Activated naive CD4-positive, alpha-beta T cell treated with anti-CD3 and anti-CD28 coated beads, Interleukin-2, amount 50 U/mL, for 72 hours (primary cell): ENCODE results near the gene AK8. TPM values are rescaled to one million over a fixed set of nuclear protein-coding genes. Genes with fewer than 3 reads are reported as not detected.

ENCODE experiments used
- ATAC-seq, 2 donors: fragments of 150-1000 bp; cut with Tn5 transposase; 2 replicates each; pipeline ENCODE4 v1.10.0; 2021; ENCODE audit warnings: mild to moderate bottlenecking in 2 of 2, moderate library complexity in 2 of 2
- DNase-seq, 2 donors: peaks; one replicate each; pipeline ENCODE4 v3.0.0; 2021 to 2022; ENCODE audit warnings: low spot score in 2 of 2
- H3K27ac Mint-ChIP-seq, 2 donors: one replicate each; pipeline ENCODE4 v1.8.0; 2022; ENCODE audit warnings: mild to moderate bottlenecking in 2 of 2, mixed read lengths in 2 of 2
- H3K36me3 Mint-ChIP-seq, 2 donors: one replicate each; pipeline ENCODE4 v1.8.0; 2022; ENCODE audit warnings: mixed read lengths in 2 of 2
- H3K9me3 Mint-ChIP-seq, 2 donors: one replicate each; pipeline ENCODE4 v1.8.0; 2022; ENCODE audit warnings: mixed read lengths in 2 of 2
- total RNA-seq, 2 donors: library from RNA; stranded (reverse); gene quantifications; one replicate each; pipeline ENCODE4 v1.2.3, GENCODE V29; 2022

AK8 gene
- total RNA-seq, 2 donors from 2014 or later = not detected

DNA sequence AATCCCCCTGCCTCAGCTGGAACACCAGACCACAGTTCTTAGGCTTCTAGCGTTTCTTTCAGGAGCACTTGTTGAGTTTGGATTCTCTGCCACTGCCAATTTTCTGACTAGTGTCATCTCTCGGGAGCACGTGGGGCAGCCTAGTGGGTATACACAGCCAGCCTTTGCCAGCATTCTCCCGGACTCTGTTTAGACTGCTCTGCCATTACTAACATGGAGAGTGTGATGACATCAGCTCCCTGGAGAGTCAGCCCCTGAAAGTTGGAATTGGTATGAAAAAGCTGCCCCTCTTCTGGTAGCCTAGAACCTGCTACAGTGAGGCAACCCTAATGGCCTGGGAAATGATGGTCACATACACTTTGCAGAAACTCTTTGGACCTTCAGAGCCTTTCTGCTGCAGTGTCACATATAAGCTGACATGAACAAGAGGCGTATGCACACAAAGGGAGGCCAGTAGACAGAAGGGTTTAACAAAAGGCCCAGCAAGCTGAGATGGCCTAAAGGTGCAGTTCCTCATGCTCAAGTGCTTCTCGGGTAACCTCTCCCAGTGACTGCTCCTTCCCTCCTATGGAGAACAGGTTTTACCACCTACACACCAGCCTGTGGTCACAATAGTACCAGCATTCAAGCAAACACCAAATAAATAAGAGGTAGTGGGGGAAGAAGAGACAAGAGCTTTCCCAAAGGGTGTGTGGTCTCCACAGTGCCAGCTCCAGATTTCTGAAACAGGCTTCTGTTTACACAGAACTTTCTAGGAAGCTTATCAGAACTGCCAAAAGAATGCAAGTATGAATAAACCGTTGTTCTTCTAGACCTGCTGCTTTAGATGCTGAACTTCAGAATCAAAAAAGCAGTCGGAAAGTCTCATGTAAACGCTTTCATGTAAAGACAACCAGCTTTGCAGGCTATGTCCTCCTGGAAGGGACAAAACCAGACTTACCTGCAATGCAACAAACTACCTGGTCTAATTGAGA lies 17.1 kb upstream of the AK8 start:
- no peak for ATAC-seq
- Mint-ChIP-seq H3K9me3 (no peaks in the 10 kb centered on the region), H3K27ac (no peak overlapping the region), H3K36me3 (no peaks in the 10 kb centered on the region)
- no peak for DNase-seq

DNA sequence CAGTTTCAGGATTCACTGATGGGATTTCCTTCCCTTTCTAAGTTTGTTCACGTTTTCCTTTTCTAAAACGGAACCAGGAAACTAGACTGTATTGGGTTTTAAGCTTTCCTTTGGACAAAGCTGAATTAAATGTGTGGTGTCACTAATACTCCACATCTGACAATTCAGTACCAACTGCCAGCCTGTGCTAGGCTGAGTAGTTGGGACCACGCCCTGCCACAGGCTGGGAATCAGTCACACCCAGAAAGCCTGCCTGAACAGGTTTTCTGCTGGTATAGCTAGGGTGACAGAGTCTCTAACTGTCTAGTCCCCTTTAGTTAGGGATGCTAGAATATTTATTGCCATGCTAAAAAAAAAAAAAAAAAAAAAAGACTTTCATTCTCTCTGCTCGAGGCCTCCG lies 16.3 kb upstream of the AK8 start:
- DNase-seq (no peak), ATAC-seq (no peak)
- Mint-ChIP-seq H3K27ac (no peak overlapping the region), H3K9me3 (no peaks in the 10 kb centered on the region), H3K36me3 (no peaks in the 10 kb centered on the region)

DNA sequence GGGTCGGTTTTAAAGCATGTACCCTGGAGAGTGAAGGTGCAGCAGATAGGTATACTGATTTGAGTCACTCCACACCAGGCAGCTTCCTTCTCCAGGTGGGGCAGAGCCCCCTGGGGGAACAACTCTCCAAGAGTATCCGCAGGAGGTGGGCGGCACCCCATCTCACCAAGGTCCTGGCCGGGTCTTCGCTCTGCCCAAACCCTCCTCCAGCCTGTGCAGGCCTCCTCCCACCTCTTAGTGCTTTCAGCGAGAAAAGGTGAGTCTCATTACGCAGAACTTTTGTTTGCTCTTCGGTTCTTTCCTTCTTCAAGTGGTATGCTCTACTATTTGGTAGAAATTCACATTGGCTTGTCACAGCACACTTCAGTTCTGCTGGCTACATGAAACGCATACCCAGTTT lies 14.3 kb upstream of the AK8 start:
- Mint-ChIP-seq H3K27ac (peak overlapping the region in 1 of 2 donors; percentile 62), H3K9me3 (no peaks in the 10 kb centered on the region), H3K36me3 (no peaks in the 10 kb centered on the region)
- no peak for DNase-seq
- no peak for ATAC-seq

DNA sequence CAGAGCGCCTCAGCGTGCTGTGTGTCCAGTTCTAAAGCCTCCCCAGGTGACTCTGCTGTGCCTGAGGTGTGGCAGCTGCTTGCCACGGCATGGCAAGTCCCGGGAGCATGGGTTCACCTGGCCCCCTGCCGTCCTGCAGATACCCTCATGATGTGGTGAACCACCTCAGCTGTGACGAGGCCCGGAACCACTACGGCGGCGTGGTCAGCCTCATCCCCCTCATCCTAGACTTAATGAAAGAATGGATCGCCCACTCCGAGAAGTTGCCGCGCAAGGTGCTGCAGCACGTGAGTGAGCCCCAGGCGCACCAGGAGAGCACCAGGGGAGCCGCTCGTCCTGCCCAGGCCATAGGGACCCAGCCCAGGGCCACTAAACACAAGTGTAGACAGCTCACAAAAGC lies 10.1 kb upstream of the AK8 start:
- no peaks in the 10 kb centered on the region for H3K36me3 Mint-ChIP-seq
- no peak for ATAC-seq
- no peak for DNase-seq
- H3K9me3 Mint-ChIP-seq = no peaks in the 10 kb centered on the region
- no peak overlapping the region for H3K27ac Mint-ChIP-seq

DNA sequence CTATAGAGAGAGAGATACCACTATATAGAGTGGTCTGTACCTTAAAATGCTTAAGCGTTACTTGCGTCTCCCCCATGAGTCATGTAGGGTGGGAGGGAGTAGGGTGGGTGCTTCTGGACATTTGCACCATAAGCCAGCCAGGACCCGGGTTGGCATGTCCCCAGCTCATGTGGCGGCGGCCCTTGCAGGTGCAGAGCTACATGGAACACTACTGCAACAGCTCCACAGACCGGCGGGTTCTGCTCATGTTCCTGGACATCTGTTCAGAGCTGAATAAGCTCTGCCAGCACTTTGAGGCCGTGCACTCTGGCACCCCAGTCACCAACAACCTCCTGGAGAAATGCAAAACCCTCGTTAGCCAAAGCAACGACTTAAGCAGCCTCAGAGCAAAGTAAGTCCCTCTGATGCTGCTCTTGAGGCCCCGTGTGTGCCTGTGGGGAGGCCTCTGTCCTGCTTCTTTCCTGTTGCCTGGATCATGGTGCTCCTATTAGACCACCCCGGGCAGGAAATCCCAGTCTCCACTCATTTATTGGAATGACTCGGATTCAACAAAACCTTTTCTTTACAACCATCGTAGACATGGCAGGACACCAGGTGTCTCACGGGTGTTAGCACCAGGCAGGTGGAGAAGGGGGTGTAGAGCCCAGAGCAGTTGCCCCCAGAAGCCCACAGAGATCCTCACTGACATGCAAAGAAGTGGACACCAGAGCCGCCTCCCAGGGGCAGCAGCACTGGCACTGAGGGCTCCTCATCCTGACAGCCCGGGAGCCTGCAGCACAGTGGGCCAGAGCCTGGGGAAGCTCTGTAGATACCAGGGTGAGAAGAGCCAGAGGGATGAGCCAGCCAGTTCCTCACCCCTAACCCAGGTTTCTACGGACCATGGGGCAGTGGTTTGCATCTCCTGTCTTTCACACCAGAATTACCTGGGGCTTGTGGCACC lies 9.4 kb upstream of the AK8 start:
- no peak for ATAC-seq
- no peak overlapping the region for H3K27ac Mint-ChIP-seq
- H3K9me3 Mint-ChIP-seq = no peaks in the 10 kb centered on the region
- H3K36me3 Mint-ChIP-seq = no peaks in the 10 kb centered on the region
- DNase-seq = no peak

DNA sequence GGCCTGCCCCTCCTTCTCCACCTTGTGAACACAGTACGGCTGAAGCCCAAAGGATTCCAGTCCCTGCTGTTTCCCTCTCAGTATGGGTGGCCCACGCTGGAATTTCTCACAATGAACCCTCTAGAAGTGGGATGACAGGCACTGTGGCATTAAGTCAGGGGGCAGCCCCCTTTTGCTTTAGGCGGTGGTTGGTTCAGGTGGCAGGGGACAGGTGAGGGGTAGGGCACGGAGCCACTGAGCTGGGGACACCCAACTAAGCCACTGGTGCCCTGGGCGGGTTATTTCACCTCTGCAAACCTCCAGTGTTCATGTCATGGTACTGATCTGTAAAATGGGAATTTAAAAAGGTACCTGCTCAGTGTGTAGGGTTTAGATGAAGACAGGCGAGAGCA lies 8.2 kb upstream of the AK8 start:
- ATAC-seq (no peak), DNase-seq (no peak)
- H3K36me3 Mint-ChIP-seq = no peaks in the 10 kb centered on the region
- no peaks in the 10 kb centered on the region for H3K9me3 Mint-ChIP-seq
- H3K27ac Mint-ChIP-seq = no peak overlapping the region

DNA sequence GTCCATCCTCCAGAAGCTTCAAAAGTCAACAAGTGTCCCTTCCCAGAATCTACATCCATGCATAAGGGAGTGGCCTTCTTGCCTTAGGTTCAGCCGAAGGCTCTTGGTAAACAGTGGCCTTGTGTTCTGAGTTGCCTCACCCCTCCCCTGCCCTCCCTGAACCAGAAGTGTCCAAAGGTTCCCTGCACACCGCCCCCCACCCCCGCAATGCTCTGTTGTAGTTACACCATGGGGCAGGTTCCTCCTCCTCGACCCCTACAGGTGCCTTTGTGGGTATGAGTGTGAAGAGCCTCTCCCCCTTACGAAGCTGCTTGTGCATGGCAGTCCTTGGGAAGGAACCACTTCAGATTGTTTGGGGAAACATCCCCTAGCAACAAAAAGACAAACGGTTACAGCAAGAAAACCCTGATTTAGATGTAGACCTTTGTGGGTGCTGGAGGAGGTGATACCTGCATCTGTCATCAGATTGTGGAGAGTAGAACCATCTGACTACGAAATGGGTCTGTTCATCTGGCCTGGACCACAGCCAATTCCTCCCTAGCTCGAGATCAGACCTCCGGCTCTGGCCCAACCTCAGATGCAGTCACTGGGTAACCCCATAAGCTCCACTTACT lies 7.7 kb upstream of the AK8 start:
- DNase-seq = no peak
- H3K27ac Mint-ChIP-seq = no peak overlapping the region
- no peaks in the 10 kb centered on the region for H3K9me3 Mint-ChIP-seq
- no peak for ATAC-seq
- H3K36me3 Mint-ChIP-seq = no peaks in the 10 kb centered on the region

DNA sequence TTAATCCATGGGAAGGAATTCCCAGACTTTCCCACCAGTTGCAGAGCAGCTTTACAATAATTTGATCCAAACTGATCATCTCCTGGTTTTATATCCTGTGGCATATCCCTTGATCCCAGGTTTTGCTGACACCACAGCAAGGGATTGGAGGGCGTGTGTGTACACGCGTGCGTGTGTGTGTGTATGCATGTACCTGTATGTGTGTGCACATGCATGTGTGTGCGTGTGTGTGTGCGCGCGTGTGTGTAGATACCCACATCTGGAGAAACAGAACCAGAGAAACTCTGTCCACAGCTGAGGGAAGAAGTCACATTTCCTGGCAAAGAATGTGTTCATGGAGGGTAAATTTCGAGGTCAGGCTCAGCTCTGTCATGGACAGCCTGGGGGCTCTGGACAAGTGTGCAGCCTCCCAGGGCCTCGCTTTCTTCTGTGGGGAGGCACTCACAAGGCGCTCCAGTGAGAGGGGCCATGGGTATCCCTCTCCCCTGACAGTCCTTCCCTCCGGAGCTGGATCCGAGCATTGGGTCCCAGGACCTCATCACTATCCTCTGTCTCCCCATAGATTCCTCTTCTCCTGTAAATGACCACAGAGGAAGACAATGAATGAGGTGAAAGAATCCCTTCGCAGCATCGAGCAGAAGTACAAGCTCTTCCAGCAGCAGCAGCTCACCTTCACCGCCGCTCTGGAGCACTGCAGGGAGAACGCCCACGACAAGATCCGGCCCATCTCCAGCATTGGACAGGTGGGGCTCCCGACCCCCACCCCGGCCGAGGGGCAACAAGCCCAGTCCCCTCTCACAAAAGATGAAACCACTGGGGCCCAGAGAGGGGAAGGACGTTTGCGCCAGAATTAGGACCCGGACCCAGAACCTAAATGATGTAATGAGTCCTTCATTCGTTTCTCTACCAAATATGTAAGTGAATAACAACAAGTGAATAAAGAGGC lies 5.5 kb upstream of the AK8 start:
- DNase-seq = no peak
- no peak overlapping the region for H3K27ac Mint-ChIP-seq
- no peak for ATAC-seq
- no peaks in the 10 kb centered on the region for H3K36me3 Mint-ChIP-seq
- H3K9me3 Mint-ChIP-seq = no peaks in the 10 kb centered on the region

DNA sequence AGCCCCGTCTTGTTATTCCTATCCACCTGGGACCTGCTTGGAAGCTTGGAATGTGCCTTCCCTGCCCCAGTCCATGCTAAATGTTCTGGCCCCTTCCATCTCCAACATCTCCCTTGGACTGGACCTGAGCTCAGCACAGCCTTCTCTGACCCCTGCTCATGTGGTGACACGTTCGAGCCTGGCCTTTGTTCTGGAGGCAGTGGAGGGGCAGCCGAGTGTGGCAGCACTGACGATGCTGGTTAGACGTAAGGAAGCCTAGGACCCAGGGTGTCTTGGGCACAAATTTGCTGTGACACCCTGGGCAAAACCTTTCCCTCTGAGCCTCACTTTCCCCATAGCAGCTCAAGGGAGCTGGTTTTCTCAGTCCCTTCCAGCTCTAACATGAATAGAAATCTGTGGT lies 4.5 kb upstream of the AK8 start:
- peak overlapping the region; percentile 43 to 66 for H3K27ac Mint-ChIP-seq
- no peaks in the 10 kb centered on the region for H3K9me3 Mint-ChIP-seq
- DNase-seq (no peak), ATAC-seq (no peak)
- H3K36me3 Mint-ChIP-seq = no peaks in the 10 kb centered on the region

DNA sequence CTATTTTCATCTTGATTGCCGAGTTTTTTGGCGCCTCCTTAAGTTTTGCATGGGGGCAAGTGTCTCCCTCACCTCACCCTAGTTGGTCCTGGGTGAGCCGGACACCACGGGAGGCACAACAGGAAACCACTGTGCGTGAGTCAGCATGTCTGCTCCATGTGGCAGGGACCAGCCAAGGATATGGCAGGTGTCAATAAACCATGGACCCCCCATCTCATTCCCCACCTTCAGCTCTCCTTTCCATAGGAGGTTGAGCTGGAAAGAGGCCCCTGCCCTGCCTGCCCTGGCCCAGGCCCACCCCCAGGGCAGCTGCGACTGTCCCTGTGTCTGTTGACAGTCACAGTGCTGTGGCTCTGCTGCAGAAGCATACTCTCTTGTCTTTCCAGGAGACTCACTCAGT lies 3.7 kb upstream of the AK8 start:
- DNase-seq (no peak), ATAC-seq (no peak)
- Mint-ChIP-seq H3K9me3 (no peaks in the 10 kb centered on the region), H3K36me3 (no peaks in the 10 kb centered on the region), H3K27ac (no peak overlapping the region)

DNA sequence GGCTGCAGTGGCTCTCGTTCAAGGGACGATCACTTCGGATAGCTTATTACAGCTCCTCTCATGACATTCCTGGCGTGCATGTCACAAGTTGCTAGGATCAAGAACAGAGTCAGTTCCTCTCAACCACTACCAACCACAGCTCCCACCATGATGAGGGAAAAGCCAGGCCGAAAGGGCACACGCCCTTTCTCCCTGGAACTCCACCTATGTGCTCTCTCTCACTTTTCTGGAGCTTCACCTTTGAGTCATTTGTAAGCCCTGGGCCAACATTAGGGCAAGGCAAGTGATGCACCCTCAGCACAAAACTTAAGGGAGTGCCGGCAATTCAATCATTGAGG lies 2.2 kb upstream of the AK8 start:
- H3K27ac Mint-ChIP-seq = no peak overlapping the region
- DNase-seq = no peak
- no peaks in the 10 kb centered on the region for H3K36me3 Mint-ChIP-seq
- H3K9me3 Mint-ChIP-seq = no peaks in the 10 kb centered on the region
- ATAC-seq = no peak

DNA sequence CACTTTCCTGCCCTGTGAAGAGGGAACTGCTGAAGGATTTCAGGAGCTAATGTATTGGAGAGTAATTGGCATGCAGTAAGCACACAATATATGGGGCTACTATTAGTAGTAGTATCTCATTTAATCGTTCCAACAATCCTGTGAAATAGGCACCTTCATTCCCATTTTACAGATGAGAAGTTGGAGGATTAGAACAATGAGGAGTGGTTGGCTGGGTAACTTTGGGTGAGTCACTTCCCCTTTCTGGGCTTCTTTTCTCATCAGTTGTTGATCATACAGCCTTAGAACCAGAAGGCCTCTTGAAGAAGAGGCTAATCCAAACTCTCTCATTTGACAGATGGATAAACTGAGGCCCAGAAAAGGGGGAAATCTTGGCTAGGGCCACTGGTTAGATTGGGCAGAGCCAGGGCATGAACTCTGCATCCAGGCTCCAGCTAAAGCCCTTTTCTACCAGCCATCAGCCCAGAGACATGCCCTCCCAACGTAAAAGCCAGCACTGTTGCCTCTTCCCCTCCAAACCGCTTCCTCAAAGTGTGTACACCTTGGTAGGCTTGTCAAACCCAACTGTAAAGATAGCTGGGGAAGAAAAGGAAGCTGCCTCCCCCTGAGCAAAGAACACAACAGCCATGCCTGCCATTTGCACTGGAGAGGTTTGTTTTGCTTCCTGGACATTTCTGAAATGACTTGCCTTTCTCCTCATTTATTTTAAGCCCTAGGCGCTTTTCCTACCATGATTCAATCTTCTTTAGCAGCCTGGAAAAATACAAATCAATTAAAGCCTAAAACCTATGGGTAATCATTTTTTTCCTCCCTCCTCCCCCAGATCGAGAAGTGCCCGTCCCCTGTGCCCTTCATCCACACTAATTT lies 1.6 kb upstream of the AK8 start:
- Mint-ChIP-seq H3K9me3 (no peaks in the 10 kb centered on the region), H3K36me3 (no peaks in the 10 kb centered on the region), H3K27ac (peak overlapping the region; percentile 79 to 85)
- DNase-seq (no peak), ATAC-seq (no peak)

DNA sequence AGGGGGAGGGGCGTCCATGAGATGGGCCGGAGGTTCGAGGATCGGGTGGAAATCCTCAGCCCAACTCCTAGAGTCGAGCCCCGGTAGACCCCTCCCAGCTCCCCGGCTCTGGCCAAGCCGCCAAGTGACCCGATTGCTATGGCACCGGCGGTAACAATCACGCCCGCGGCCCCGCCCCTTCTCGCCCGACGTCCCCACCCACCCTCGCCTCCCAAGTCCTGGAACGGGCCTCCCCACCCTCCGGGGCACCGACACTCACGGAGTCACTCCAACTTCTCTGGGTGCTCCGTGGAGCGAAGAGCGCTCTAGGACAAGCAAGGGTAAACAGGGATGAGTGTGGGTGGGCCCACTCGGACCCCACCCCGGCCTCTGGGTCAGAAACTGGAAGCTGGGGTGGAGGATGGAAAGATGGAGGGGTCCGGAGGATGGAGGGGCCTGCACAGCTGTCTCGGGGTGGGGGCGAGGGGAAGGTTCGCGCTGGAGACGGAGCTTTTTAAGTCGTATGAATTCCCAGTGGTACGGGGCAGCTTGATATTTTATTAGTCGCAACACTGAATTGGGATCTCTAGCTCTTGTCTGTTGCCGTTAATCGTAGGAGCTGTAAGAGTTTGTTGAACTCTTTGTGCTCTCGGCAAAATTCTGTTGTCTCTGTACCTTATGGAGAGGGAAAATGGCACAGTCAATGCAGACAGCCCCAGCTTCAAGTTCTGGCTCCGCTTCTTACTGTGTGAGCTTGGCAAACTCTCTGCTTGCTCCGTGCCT lies 792 bp upstream of the AK8 start, which contains the start of gene SPACA9:
Gene SPACA9 (plus strand): TSS at position 204 of the 762 bp plus-strand sequence. CDS start 5,050 bp downstream, outside the sequence.
- DNase-seq (peak in 1 of 2 donors; percentile 13), ATAC-seq (peak; percentile 36 to 38)

DNA sequence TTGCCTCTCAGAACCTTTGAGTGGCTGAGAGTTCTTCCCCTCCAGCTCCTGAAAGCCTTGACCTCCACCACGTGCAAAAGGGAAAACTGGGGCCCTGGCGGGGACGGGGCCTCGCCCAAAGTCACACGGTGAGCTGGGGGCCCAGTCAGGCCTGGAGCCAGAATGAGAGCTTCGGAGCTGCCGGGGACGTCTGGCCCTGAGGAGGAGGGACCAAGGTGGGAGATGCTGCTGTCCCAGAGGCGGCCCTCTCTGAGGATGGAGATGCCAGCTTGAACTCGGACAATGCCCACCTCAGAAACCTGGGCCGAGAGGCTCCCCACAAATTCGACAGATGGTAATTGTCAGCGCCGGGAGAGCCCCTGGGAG lies 643 bp downstream of the AK8 start:
- Mint-ChIP-seq H3K9me3 (no peaks in the 10 kb centered on the region), H3K27ac (no peak overlapping the region)

More for the DNA sequence above, 792 bp upstream of the AK8 start, which contains the start of gene SPACA9:
- H3K9me3 Mint-ChIP-seq = no peaks in the 10 kb centered on the region
- H3K36me3 Mint-ChIP-seq = no peaks in the 10 kb centered on the region
- peak within 1 kb of the TSS; percentile 79 to 85 for H3K27ac Mint-ChIP-seq

DNA sequence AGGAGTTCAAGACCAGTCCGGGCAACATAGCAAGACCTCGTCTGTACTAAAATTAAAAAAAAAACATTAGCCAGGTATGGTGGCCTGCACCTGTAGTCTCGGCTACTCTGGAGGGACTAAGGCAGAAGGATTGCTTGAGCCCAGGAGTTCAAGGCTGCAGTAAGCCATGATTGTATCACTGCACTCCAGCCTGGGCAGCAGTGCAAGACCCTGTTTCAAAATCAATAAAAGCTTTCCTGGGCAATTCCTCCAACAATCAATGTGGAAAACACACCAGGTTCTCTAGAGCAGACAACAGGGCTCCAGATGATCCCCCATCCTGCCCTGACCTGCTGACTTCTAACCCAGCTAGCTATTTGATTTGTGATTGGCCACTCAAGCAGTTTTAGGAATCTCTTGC lies 1.2 kb downstream of the AK8 start:
- H3K27ac Mint-ChIP-seq = no peak overlapping the region
- ATAC-seq (no peak), DNase-seq (no peak)
- no peaks in the 10 kb centered on the region for H3K9me3 Mint-ChIP-seq
- no peaks in the 10 kb centered on the region for H3K36me3 Mint-ChIP-seq

More for the DNA sequence above, 643 bp downstream of the AK8 start:
- no peak for ATAC-seq
- no peaks in the 10 kb centered on the region for H3K36me3 Mint-ChIP-seq
- no peak for DNase-seq
